ENCODE measurements around the gene PRDM1.

DNA sequence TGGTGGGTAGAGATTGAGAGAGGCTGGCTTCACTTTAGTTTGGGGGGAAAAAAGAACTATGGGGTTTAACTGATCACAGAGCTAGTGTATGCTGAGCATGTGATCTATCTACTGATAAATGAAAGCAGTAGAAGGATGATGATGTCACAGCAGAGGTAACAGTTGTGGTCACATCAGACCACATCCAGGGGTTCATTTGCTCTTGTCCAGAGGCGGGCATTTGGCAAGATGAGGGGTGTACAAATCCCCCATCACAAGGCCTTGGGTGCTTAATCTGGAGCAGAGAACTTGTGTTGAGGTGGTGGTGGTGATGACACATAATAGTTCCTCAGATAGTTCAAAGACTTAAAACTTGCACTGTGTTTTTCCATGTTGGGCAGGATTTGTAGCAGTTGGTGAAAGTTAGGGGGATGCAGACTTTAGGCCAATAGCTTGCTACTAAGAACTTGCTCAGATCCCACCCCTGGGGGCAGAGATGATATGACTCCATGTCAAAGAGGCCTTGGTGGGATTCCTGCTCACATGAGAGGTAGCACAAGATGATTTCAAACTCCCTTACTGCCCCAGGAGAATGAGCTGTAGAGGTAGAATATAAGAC lies 63.4 kb downstream of the PRDM1 start:
- TF ChIP-seq POLR2A (IDR thresholded peaks at IDR 0.05) (no peak), POLR2AphosphoS5 (IDR thresholded peaks at IDR 0.05) (no peak), EP300 (IDR thresholded peaks at IDR 0.05) (no peak)
- TF ChIP-seq, protein P1, sequence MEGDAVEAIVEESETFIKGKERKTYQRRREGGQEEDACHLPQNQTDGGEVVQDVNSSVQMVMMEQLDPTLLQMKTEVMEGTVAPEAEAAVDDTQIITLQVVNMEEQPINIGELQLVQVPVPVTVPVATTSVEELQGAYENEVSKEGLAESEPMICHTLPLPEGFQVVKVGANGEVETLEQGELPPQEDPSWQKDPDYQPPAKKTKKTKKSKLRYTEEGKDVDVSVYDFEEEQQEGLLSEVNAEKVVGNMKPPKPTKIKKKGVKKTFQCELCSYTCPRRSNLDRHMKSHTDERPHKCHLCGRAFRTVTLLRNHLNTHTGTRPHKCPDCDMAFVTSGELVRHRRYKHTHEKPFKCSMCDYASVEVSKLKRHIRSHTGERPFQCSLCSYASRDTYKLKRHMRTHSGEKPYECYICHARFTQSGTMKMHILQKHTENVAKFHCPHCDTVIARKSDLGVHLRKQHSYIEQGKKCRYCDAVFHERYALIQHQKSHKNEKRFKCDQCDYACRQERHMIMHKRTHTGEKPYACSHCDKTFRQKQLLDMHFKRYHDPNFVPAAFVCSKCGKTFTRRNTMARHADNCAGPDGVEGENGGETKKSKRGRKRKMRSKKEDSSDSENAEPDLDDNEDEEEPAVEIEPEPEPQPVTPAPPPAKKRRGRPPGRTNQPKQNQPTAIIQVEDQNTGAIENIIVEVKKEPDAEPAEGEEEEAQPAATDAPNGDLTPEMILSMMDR (IDR thresholded peaks at IDR 0.05), result no peak

All from upper lobe of left lung (tissue), 4 donors.